HCT116 (cell line): ENCODE results near the gene RCC2. TPM values are rescaled to one million over a fixed set of nuclear protein-coding genes. Genes with fewer than 3 reads are reported as not detected.

Source experiments
- ATAC-seq: fragments of 200-7000 bp; cut with Tn5 transposase; 2 replicates; pipeline ENCODE4 v1.9.1; 2020; ENCODE audit warnings: mild to moderate bottlenecking, moderate library complexity
- BruUV-seq: library from RNA; stranded (reverse); fragments of 400-500 nt; replicated peaks from 2 replicates; lab custom pipeline; 2021; lab: Mats Ljungman, UMichigan
- CTCF ChIA-PET: fragments of 300-600 bp; sonication (Branson Sonifier 250); formaldehyde crosslinking; loops from one replicate; lab custom pipeline; 2021; ENCODE audit warnings: antibody characterized with exemption; lab: Charles Lee
- POLR2A ChIA-PET: fragments of 300-600, 350-600 bp; sonication (Branson Sonifier 250); formaldehyde crosslinking; loops from one replicate; lab custom pipeline; 2021; ENCODE audit warnings: antibody characterized with exemption; lab: Charles Lee
- RAD21 ChIA-PET, 2 experiments: fragments of 300-600 bp; sonication (Branson Sonifier 250); formaldehyde crosslinking; loops; one replicate each; lab custom pipeline; 2023; ENCODE audit warnings: low total read pairs in 2 of 2; ENCODE audit not compliant: uncharacterized antibody in 2 of 2, unreplicated experiment in 2 of 2, low non-redundant PET in 1 of 2; lab: Charles Lee
- DNase-seq: peaks from one replicate; pipeline ENCODE4 v3.0.0-alpha.2; 2010; ENCODE audit warnings: low read depth, low spot score
- H2AFZ ChIP-seq: fragments of 200-600 bp; shearing (Covaris generic), sonication (generic); 2 replicates; pipeline ENCODE4 v1.6.1; 2017; ENCODE audit warnings: low read depth, mixed run types, mixed read lengths, antibody characterized with exemption, low read length; ENCODE audit not compliant: poor library complexity, severe bottlenecking
- H3K27ac ChIP-seq: 2 replicates; pipeline ENCODE4 v1.5.1; 2012; ENCODE audit warnings: low read depth, low read length
- H3K27me3 ChIP-seq: fragments of 200-600 bp; sonication (generic); 2 replicates; pipeline ENCODE4 v1.6.1; 2016; ENCODE audit warnings: mixed run types, low read length, mixed read lengths; ENCODE audit not compliant: insufficient read depth
- H3K36me3 ChIP-seq, 2 experiments: fragments of 200-500 bp in 1 of 2; fragments of 200-600 bp in 1 of 2; sonication (Bioruptor generic) in 1 of 2; sonication (generic) in 1 of 2; 2 replicates each; pipeline versions ENCODE4 v1.5.1 to v1.6.1; 2014 to 2016; ENCODE audit warnings: low read length in 2 of 2, inconsistent platforms in 1 of 2, mixed read lengths in 1 of 2, mixed run types in 1 of 2; ENCODE audit not compliant: insufficient read depth in 2 of 2, control insufficient read depth in 1 of 2
- H3K4me1 ChIP-seq, 2 experiments: fragments of 200-600 bp in 1 of 2; sonication (generic) in 1 of 2; 2 replicates each; pipeline versions ENCODE4 v1.5.1 to v1.6.1; 2012 to 2017; ENCODE audit warnings: low read length in 2 of 2, inconsistent platforms in 1 of 2, mild to moderate bottlenecking in 1 of 2, mixed read lengths in 1 of 2, mixed run types in 1 of 2, moderate library complexity in 1 of 2; ENCODE audit not compliant: insufficient read depth in 2 of 2, control insufficient read depth in 1 of 2
- H3K4me2 ChIP-seq: fragments of 200-600 bp; sonication (generic); 2 replicates; pipeline ENCODE4 v1.6.1; 2017; ENCODE audit warnings: mixed run types, low read length, mixed read lengths
- H3K4me3 ChIP-seq, 2 experiments: fragments of 200-600 bp in 1 of 2; sonication (generic) in 1 of 2; replicated peaks in 1 of 2; 2 replicates each; pipeline ENCODE4 v1.5.1; 2011 to 2016; ENCODE audit warnings: low read length in 2 of 2, control low read depth in 1 of 2, low read depth in 1 of 2, mild to moderate bottlenecking in 1 of 2, mixed read lengths in 1 of 2, mixed run types in 1 of 2
- H3K79me2 ChIP-seq: fragments of 200-600 bp; sonication (generic); 2 replicates; pipeline ENCODE4 v1.6.1; 2017; ENCODE audit warnings: mild to moderate bottlenecking, mixed run types, low read length, moderate library complexity, mixed read lengths; ENCODE audit not compliant: insufficient read depth
- H3K9ac ChIP-seq: fragments of 200-600 bp; sonication (generic); 2 replicates; pipeline ENCODE4 v1.6.1; 2016; ENCODE audit warnings: low read length, mixed read lengths
- H3K9me2 ChIP-seq: fragments of 200-600 bp; sonication (generic), shearing (Covaris generic); 2 replicates; pipeline ENCODE4 v1.6.1; 2017; ENCODE audit warnings: mixed run types, mild to moderate bottlenecking, moderate library complexity; ENCODE audit not compliant: insufficient read depth
- H3K9me3 ChIP-seq, 2 experiments: fragments of 200-500 bp in 1 of 2; fragments of 200-600 bp in 1 of 2; sonication (Bioruptor generic) in 1 of 2; sonication (generic) in 1 of 2; 2 replicates each; pipeline ENCODE4 v1.6.1; 2014 to 2017; ENCODE audit warnings: low read length in 2 of 2, mixed read lengths in 2 of 2, inconsistent platforms in 1 of 2, low read depth in 1 of 2, mild to moderate bottlenecking in 1 of 2, mixed run types in 1 of 2, moderate library complexity in 1 of 2; ENCODE audit not compliant: control insufficient read depth in 1 of 2, insufficient read depth in 1 of 2
- H4K20me1 ChIP-seq: fragments of 200-600 bp; sonication (generic), shearing (Covaris generic); 2 replicates; pipeline ENCODE4 v1.6.1; 2017; ENCODE audit warnings: mixed run types, mild to moderate bottlenecking, moderate library complexity; ENCODE audit not compliant: insufficient read depth
- CBX3 ChIP-seq: IDR thresholded peaks from 2 replicates; pipeline ENCODE4 v1.6.1; 2012; ENCODE audit warnings: low read depth
- CEBPB ChIP-seq: IDR thresholded peaks from 2 replicates; pipeline ENCODE4 v1.6.1; 2012; ENCODE audit warnings: low read depth
- CTCF ChIP-seq, 3 experiments: fragments of 200-600 bp in 1 of 3; sonication (generic) in 1 of 3; IDR thresholded peaks in 2 of 3; conservative IDR thresholded peaks in 1 of 3; 2 replicates each; pipeline ENCODE4 v1.5.1; 2012 to 2017; ENCODE audit warnings: low read depth in 2 of 3, low read length in 2 of 3, antibody characterized with exemption in 1 of 3, borderline replicate concordance in 1 of 3, control low read depth in 1 of 3, mild to moderate bottlenecking in 1 of 3, mixed read lengths in 1 of 3, mixed run types in 1 of 3, moderate library complexity in 1 of 3; ENCODE audit not compliant: insufficient read depth in 1 of 3
- EGR1 ChIP-seq: IDR thresholded peaks from 2 replicates; pipeline ENCODE4 v1.6.1; 2012; ENCODE audit warnings: low read depth
- FOSL1 ChIP-seq: IDR thresholded peaks from 2 replicates; pipeline ENCODE4 v1.6.1; 2012; ENCODE audit warnings: low read depth
- JUND ChIP-seq: IDR thresholded peaks from 2 replicates; pipeline ENCODE4 v1.6.1; 2012
- POLR2A ChIP-seq: IDR thresholded peaks from 2 replicates; pipeline ENCODE4 v1.7.0; 2011; ENCODE audit warnings: borderline replicate concordance; ENCODE audit not compliant: insufficient read depth, insufficient read length; ENCODE audit errors: extremely low read depth
- POLR2AphosphoS5 ChIP-seq: IDR thresholded peaks from 2 replicates; pipeline ENCODE4 v1.6.1; 2011; ENCODE audit warnings: mild to moderate bottlenecking, low read depth, low read length, moderate library complexity
- RAD21 ChIP-seq: IDR thresholded peaks from 2 replicates; pipeline ENCODE4 v1.6.1; 2012; ENCODE audit warnings: low read depth, mild to moderate bottlenecking
- TCF7L2 ChIP-seq: IDR thresholded peaks from 2 replicates; pipeline ENCODE4 v1.7.0; 2011; ENCODE audit warnings: borderline replicate concordance, inconsistent platforms; ENCODE audit not compliant: insufficient read depth, insufficient read length; ENCODE audit errors: extremely low read depth
- ZFX ChIP-seq: fragments of 450-650 bp; IDR thresholded peaks from 2 replicates; pipeline ENCODE4 v1.6.1; 2017
- ZNF274 ChIP-seq: fragments of 200-500 bp; sonication (Bioruptor generic); IDR thresholded peaks from 2 replicates; pipeline ENCODE4 v1.6.1; 2014; ENCODE audit warnings: mild to moderate bottlenecking, low read depth, low read length, inconsistent platforms
- intact Hi-C: fragments of 100-400 bp; cut with micrococcal nuclease; formaldehyde crosslinking; loops from 2 replicates; pipeline ENCODE4 v1.10.0; 2022
- total RNA-seq: library from RNA; stranded (reverse); gene quantifications from one replicate; pipeline ENCODE4 v1.2.1, GENCODE V29; 2021; ENCODE audit not compliant: unreplicated experiment
- TF ChIP-seq, protein P1 (sequence below): IDR thresholded peaks from 2 replicates; pipeline ENCODE4 v1.6.1; 2011; ENCODE audit warnings: mild to moderate bottlenecking, low read length, moderate library complexity; ENCODE audit not compliant: insufficient replicate concordance; ENCODE audit errors: extremely low read depth
- TF ChIP-seq, protein P2 (sequence below): IDR thresholded peaks from 2 replicates; pipeline ENCODE4 v1.6.1; 2012

The RCC2 gene
- total RNA-seq, 1 experiment from 2014 or later = 178 TPM

DNA sequence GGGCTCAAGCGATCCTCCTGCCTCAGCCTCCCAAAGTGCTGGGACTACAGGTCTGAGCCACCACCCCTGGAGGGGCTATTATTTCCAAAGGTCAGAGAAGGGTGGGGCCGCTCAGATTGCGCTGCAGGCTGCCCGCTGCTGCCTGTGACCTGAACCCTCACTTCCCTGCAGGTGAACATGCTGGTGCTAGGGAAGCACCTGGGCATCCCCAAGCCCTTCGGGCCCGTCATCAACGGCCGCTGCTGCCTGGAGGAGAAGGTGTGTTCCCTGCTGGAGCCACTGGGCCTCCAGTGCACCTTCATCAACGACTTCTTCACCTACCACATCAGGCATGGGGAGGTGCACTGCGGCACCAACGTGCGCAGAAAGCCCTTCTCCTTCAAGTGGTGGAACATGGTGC is 76.1 kb downstream of the RCC2 start:
- H3K9me2 ChIP-seq = no peaks in the 10 kb centered on the region

GRCh38 chr1:17361687-17362086 is 77.8 kb downstream of the RCC2 start:
- Histone ChIP-seq H3K9me2 (no peaks in the 10 kb centered on the region), H3K27ac (no peak overlapping the region), H3K4me3 (no peak overlapping the region), H4K20me1 (no peaks in the 10 kb centered on the region), H3K36me3 (no peaks in the 10 kb centered on the region), H3K4me1 (no peaks in the 10 kb centered on the region), H3K79me2 (no peaks in the 10 kb centered on the region), H3K4me2 (no peak overlapping the region), H3K9ac (no peak overlapping the region), H3K27me3 (peaks cover 1% of the 10 kb centered on the region; the same call in 1 of the 2 replicates), H2AFZ (no peak overlapping the region), H3K9me3 (peaks cover 0 to 5% of the 10 kb centered on the region in 2 experiments; a peak in 1 of 4 replicates)
- RAD21 ChIA-PET = no interaction called here
- DNase-seq (no peak), ATAC-seq (no peak)
- BruUV-seq = no TSS peak
- CTCF ChIA-PET = no interaction called here
- intact Hi-C loops = no loop called here
- POLR2A ChIA-PET = no interaction called here
- TF ChIP-seq CTCF (IDR thresholded peaks at IDR 0.05 in 2 of 3, conservative IDR thresholded peaks at IDR 0.05 in 1 of 3; ENCODE audit: borderline replicate concordance in 1 of 3, insufficient read depth in 1 of 3, low read depth in 2 of 3, low read length in 2 of 3) (no peak), POLR2AphosphoS5 (no peak), POLR2A (no peak), FOSL1 (no peak), ZFX (no peak), RAD21 (no peak), EGR1 (no peak), CBX3 (no peak), JUND (no peak), ZNF274 (no peak), TCF7L2 (no peak)
- TF ChIP-seq, protein P1, sequence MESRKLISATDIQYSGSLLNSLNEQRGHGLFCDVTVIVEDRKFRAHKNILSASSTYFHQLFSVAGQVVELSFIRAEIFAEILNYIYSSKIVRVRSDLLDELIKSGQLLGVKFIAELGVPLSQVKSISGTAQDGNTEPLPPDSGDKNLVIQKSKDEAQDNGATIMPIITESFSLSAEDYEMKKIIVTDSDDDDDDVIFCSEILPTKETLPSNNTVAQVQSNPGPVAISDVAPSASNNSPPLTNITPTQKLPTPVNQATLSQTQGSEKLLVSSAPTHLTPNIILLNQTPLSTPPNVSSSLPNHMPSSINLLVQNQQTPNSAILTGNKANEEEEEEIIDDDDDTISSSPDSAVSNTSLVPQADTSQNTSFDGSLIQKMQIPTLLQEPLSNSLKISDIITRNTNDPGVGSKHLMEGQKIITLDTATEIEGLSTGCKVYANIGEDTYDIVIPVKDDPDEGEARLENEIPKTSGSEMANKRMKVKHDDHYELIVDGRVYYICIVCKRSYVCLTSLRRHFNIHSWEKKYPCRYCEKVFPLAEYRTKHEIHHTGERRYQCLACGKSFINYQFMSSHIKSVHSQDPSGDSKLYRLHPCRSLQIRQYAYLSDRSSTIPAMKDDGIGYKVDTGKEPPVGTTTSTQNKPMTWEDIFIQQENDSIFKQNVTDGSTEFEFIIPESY = no peak
- TF ChIP-seq, protein P2, sequence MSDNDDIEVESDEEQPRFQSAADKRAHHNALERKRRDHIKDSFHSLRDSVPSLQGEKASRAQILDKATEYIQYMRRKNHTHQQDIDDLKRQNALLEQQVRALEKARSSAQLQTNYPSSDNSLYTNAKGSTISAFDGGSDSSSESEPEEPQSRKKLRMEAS = no peak

More for the DNA sequence above, 76.1 kb downstream of the RCC2 start:
- TF ChIP-seq ZNF274 = no peak
- TF ChIP-seq RAD21 = no peak
- no peak for TF ChIP-seq CEBPB
- Histone ChIP-seq H3K27ac (no peak overlapping the region), H3K27me3 (peaks cover 3% of the 10 kb centered on the region; the same call in 1 of the 2 replicates), H3K9me3 (peaks cover 0 to 5% of the 10 kb centered on the region in 2 experiments; a peak in 1 of 4 replicates), H3K36me3 (no peaks in the 10 kb centered on the region), H3K9ac (no peak overlapping the region), H3K4me3 (no peak overlapping the region), H4K20me1 (no peaks in the 10 kb centered on the region), H3K4me2 (no peak overlapping the region), H3K79me2 (no peaks in the 10 kb centered on the region), H3K4me1 (no peaks in the 10 kb centered on the region), H2AFZ (no peak overlapping the region)
- BruUV-seq = no TSS peak
- CTCF ChIA-PET = no interaction called here
- ATAC-seq (no peak), DNase-seq (no peak)
- POLR2A ChIA-PET = no interaction called here
- RAD21 ChIA-PET = no interaction called here
- intact Hi-C loops = no loop called here
